Measurements from ENCODE around the gene KREMEN2.

- TF ChIP-seq MAX (IDR thresholded peaks at IDR 0.05; ENCODE audit: low read depth, low read length), result no peak
- TF ChIP-seq CTCF (IDR thresholded peaks at IDR 0.05; ENCODE audit: low read depth, low read length), result no peak
- TF ChIP-seq POLR2A (IDR thresholded peaks at IDR 0.05; ENCODE audit: extremely low read depth, insufficient read length), result no peak
- no peak for TF ChIP-seq MYC (IDR thresholded peaks at IDR 0.05; ENCODE audit: low read depth, low read length)
These were observed 26.8 kb downstream of the KREMEN2 start for GRCh38 chr16:2990891-2991290.

Measured in NB4 (cell line).